Measurements from ENCODE around the gene HMSD. TPM values are rescaled to one million over a fixed set of nuclear protein-coding genes. Genes with fewer than 3 reads are reported as not detected.
A peak's percentile ranks its signal among the peaks of the same experiment; 100 is the strongest.

The HMSD gene
- total and polyA plus RNA-seq, 2 of the 13 experiments (the other 11 are each of a cell fraction or from before 2014, with no cell fraction given), result not detected

DNA sequence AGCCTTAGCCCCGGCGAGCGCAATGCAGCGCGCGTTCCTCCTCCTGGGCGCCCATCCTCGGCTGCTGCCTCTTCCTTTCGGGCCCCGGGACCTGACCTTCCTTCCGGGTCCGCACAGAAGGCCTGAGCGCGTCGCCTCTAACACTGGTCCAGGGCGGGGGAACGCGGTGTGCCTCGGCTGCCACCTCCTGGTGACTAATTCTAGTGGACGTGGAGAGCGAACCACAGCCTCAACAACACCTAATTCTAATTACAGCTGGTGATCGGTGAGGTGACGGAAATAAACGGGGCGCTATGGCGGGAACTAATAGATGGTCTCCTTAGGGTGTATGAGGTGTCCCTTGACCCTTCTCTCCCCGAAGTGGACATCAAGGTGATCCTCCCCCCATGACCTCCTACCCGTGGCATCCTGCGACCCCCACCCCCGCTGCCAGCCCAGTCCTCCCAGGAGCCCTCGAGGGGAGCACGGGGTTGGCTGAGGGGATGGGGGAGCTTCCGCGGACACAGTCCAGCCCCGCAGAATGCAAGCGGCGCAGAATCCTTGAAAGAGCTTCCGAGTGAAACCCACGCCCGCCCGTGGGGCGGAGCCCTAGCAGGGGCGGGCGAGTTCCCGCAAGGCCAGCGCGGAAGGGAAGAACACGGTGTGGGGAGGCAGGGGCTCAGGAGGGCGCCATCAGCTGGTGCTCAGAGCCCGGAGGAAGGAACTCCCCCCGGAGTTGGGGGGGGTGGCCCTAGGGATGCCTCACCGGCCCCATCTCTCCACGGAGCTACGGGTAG is 12.8 kb upstream of the HMSD start (continued):
- TF ChIP-seq YY1 (IDR thresholded peaks at IDR 0.05; ENCODE audit: insufficient read depth, insufficient replicate concordance, low read depth, low read length) (peak; percentile 21), POLR2A (IDR thresholded peaks at IDR 0.05; ENCODE audit: insufficient read depth in 1 of 2, low read depth in 2 of 2, low read length in 2 of 2) (no peak), AGO2 (optimal IDR thresholded peaks at IDR 0.05; ENCODE audit: low read depth, low read length) (no peak), TARDBP (CRISPR knock-in tag; IDR thresholded peaks at IDR 0.05) (0 out of 2 replicates have a peak, but pooled peaks have one; percentile 23), ELF4 (CRISPR knock-in tag; IDR thresholded peaks at IDR 0.05; ENCODE audit: borderline replicate concordance) (no peak), ZNF629 (CRISPR knock-in tag; conservative IDR thresholded peaks at IDR 0.05) (no peak), HNRNPLL (IDR thresholded peaks at IDR 0.05; ENCODE audit: low read depth, low read length, poor library complexity, severe bottlenecking) (peak; percentile 40), ELF3 (CRISPR knock-in tag; IDR thresholded peaks at IDR 0.05) (peak; percentile 62), CBX5 (CRISPR knock-in tag; IDR thresholded peaks at IDR 0.05; ENCODE audit: borderline replicate concordance) (0 out of 2 replicates have a peak, but pooled peaks have one; percentile 32), ZNF839 (CRISPR knock-in tag; IDR thresholded peaks at IDR 0.05; ENCODE audit: borderline replicate concordance) (no peak), FOSL2 (CRISPR knock-in tag; IDR thresholded peaks at IDR 0.05) (0 out of 2 replicates have a peak, but pooled peaks have one; percentile 17), ZNF567 (CRISPR knock-in tag; IDR thresholded peaks at IDR 0.05; ENCODE audit: borderline replicate concordance) (no peak)
- TF ChIP-seq, protein P1, sequence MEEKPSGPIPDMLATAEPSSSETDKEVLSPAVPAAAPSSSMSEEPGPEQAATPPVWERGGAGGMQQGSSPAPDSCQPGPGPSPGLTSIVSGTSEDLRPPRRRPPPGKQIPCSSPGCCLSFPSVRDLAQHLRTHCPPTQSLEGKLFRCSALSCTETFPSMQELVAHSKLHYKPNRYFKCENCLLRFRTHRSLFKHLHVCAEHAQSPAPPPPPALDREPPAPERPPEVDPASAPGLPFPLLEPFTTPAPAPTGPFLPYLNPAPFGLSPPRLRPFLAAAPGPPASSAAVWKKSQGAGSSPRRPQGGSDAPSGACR (CRISPR knock-in tag; IDR thresholded peaks at IDR 0.05), result no peak
- TF ChIP-seq, protein P2, sequence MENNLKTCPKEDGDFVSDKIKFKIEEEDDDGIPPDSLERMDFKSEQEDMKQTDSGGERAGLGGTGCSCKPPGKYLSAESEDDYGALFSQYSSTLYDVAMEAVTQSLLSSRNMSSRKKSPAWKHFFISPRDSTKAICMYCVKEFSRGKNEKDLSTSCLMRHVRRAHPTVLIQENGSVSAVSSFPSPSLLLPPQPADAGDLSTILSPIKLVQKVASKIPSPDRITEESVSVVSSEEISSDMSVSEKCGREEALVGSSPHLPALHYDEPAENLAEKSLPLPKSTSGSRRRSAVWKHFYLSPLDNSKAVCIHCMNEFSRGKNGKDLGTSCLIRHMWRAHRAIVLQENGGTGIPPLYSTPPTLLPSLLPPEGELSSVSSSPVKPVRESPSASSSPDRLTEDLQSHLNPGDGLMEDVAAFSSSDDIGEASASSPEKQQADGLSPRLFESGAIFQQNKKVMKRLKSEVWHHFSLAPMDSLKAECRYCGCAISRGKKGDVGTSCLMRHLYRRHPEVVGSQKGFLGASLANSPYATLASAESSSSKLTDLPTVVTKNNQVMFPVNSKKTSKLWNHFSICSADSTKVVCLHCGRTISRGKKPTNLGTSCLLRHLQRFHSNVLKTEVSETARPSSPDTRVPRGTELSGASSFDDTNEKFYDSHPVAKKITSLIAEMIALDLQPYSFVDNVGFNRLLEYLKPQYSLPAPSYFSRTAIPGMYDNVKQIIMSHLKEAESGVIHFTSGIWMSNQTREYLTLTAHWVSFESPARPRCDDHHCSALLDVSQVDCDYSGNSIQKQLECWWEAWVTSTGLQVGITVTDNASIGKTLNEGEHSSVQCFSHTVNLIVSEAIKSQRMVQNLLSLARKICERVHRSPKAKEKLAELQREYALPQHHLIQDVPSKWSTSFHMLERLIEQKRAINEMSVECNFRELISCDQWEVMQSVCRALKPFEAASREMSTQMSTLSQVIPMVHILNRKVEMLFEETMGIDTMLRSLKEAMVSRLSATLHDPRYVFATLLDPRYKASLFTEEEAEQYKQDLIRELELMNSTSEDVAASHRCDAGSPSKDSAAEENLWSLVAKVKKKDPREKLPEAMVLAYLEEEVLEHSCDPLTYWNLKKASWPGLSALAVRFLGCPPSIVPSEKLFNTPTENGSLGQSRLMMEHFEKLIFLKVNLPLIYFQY (CRISPR knock-in tag; IDR thresholded peaks at IDR 0.05; ENCODE audit: borderline replicate concordance), result no peak
- TF ChIP-seq, protein P3, sequence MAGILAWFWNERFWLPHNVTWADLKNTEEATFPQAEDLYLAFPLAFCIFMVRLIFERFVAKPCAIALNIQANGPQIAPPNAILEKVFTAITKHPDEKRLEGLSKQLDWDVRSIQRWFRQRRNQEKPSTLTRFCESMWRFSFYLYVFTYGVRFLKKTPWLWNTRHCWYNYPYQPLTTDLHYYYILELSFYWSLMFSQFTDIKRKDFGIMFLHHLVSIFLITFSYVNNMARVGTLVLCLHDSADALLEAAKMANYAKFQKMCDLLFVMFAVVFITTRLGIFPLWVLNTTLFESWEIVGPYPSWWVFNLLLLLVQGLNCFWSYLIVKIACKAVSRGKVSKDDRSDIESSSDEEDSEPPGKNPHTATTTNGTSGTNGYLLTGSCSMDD (CRISPR knock-in tag; IDR thresholded peaks at IDR 0.05), result no peak
- TF ChIP-seq, protein P4, sequence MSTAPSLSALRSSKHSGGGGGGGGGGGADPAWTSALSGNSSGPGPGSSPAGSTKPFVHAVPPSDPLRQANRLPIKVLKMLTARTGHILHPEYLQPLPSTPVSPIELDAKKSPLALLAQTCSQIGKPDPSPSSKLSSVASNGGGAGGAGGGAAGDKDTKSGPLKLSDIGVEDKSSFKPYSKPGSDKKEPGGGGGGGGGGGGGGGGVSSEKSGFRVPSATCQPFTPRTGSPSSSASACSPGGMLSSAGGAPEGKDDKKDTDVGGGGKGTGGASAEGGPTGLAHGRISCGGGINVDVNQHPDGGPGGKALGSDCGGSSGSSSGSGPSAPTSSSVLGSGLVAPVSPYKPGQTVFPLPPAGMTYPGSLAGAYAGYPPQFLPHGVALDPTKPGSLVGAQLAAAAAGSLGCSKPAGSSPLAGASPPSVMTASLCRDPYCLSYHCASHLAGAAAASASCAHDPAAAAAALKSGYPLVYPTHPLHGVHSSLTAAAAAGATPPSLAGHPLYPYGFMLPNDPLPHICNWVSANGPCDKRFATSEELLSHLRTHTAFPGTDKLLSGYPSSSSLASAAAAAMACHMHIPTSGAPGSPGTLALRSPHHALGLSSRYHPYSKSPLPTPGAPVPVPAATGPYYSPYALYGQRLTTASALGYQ (CRISPR knock-in tag; IDR thresholded peaks at IDR 0.05), result no peak
- TF ChIP-seq, protein P5, sequence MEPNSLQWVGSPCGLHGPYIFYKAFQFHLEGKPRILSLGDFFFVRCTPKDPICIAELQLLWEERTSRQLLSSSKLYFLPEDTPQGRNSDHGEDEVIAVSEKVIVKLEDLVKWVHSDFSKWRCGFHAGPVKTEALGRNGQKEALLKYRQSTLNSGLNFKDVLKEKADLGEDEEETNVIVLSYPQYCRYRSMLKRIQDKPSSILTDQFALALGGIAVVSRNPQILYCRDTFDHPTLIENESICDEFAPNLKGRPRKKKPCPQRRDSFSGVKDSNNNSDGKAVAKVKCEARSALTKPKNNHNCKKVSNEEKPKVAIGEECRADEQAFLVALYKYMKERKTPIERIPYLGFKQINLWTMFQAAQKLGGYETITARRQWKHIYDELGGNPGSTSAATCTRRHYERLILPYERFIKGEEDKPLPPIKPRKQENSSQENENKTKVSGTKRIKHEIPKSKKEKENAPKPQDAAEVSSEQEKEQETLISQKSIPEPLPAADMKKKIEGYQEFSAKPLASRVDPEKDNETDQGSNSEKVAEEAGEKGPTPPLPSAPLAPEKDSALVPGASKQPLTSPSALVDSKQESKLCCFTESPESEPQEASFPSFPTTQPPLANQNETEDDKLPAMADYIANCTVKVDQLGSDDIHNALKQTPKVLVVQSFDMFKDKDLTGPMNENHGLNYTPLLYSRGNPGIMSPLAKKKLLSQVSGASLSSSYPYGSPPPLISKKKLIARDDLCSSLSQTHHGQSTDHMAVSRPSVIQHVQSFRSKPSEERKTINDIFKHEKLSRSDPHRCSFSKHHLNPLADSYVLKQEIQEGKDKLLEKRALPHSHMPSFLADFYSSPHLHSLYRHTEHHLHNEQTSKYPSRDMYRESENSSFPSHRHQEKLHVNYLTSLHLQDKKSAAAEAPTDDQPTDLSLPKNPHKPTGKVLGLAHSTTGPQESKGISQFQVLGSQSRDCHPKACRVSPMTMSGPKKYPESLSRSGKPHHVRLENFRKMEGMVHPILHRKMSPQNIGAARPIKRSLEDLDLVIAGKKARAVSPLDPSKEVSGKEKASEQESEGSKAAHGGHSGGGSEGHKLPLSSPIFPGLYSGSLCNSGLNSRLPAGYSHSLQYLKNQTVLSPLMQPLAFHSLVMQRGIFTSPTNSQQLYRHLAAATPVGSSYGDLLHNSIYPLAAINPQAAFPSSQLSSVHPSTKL (CRISPR knock-in tag; IDR thresholded peaks at IDR 0.05), result peak; percentile 39
